Measurements from ENCODE around the gene PCDHGB4. TPM values are rescaled to one million over a fixed set of nuclear protein-coding genes. Genes with fewer than 3 reads are reported as not detected.
"Not testable (repeated sequence)": the region's sequence is repeated elsewhere in the genome, so short reads cannot be mapped to it uniquely, and the experiment has no call there.

Gene PCDHGB4
- polyA plus RNA-seq, 1 donor: 1.7 TPM

GRCh38 chr5:141366016-141366896, 21.2 kb upstream of the PCDHGB4 start:
- DNase-seq (ENCODE audit: low read depth): no peak

- DNase-seq (ENCODE audit: low read depth): no peak
Observed at GRCh38 chr5:141369994-141370848, 17.3 kb upstream of the PCDHGB4 start, which contains the start of gene PCDHGB3. TSS of gene PCDHGB3 (plus strand) at chr5:141370242. CDS start at chr5:141370395, 153 bp downstream.

GRCh38 chr5:141371572-141372475, 15.7 kb upstream of the PCDHGB4 start:
- no peak for DNase-seq (ENCODE audit: low read depth)

- no peak for DNase-seq (ENCODE audit: low read depth)
Observed at GRCh38 chr5:141373673-141374317, 13.7 kb upstream of the PCDHGB4 start, which contains the start of gene PCDHGA6. TSS of gene PCDHGA6 (plus strand) at chr5:141373891. CDS start at chr5:141374084, 193 bp downstream.

- no peak for DNase-seq (ENCODE audit: low read depth)
Observed at GRCh38 chr5:141374627-141375026, 12.9 kb upstream of the PCDHGB4 start.

GRCh38 chr5:141375444-141376155, 11.9 kb upstream of the PCDHGB4 start:
- not testable (repeated sequence) for DNase-seq (ENCODE audit: low read depth)

- DNase-seq (ENCODE audit: low read depth): no peak
Observed at GRCh38 chr5:141382469-141383294, 4.8 kb upstream of the PCDHGB4 start, which contains the start of gene PCDHGA7. TSS of gene PCDHGA7 (plus strand) at chr5:141382742. CDS start at chr5:141382900, 158 bp downstream.

GRCh38 chr5:141383345-141383744, 4.2 kb upstream of the PCDHGB4 start:
- DNase-seq (ENCODE audit: low read depth): no peak

GRCh38 chr5:141384471-141385267, 2.8 kb upstream of the PCDHGB4 start:
- DNase-seq (ENCODE audit: low read depth): no peak

- DNase-seq (ENCODE audit: low read depth): no peak
Observed at GRCh38 chr5:141388661-141389060, 1.2 kb downstream of the PCDHGB4 start.

- DNase-seq (ENCODE audit: low read depth): no peak
Observed at GRCh38 chr5:141389153-141390042, 1.9 kb downstream of the PCDHGB4 start.

GRCh38 chr5:141392429-141393198, 5.1 kb downstream of the PCDHGB4 start, which contains the start of gene PCDHGA8:
TSS of gene PCDHGA8 (plus strand) at chr5:141392633. CDS start at chr5:141392814, 181 bp downstream.
- no peak for DNase-seq (ENCODE audit: low read depth)

- no peak for DNase-seq (ENCODE audit: low read depth)
Observed at GRCh38 chr5:141393267-141393666, 5.8 kb downstream of the PCDHGB4 start.

GRCh38 chr5:141394401-141395187, 7.1 kb downstream of the PCDHGB4 start:
- DNase-seq (ENCODE audit: low read depth): not testable (repeated sequence)

Data from forelimb muscle (tissue), 1 donor.